HG02938 (cell line): Measurements from ENCODE around the gene TNFRSF18.

ENCODE experiments used
- ATAC-seq: cut with Tn5 transposase; IDR thresholded peaks from one replicate; pipeline ENCODE4 v1.9.1; 2021; ENCODE audit warnings: mild to moderate bottlenecking, moderate library complexity; ENCODE audit not compliant: unreplicated experiment

Gene TNFRSF18

GRCh38 chr1:1167841-1168450 lies 38.4 kb downstream of the TNFRSF18 start:
- no peak for ATAC-seq

GRCh38 chr1:1167398-1167821 lies 39.0 kb downstream of the TNFRSF18 start:
- no peak for ATAC-seq

GRCh38 chr1:1166642-1167397 lies 39.6 kb downstream of the TNFRSF18 start:
- no peak for ATAC-seq

DNA sequence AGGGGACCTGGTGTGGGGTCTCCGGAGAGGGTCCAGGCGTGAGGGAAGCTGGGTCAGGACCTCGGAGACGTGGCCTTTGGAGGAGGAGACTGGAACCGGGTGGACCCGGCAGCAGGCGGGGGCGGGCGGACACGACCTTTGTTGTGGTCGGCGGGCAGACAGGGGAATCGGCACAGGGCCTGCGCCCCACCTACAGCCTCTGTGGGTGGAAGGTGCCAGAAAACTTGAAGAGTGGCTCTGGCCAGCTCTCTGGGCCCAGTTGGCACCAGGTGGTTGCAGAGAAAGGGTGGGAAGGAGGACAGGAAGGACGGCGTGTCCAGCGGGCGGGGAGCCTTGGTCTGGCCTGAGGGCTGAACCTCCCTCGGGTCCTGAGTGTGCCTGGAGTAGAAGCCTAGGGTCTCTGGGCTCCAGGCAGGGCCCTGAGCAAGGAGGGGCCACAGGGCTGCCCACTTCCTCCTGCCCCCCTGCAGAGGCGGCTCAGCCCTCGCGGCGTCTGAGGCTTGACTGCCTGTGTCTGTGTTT lies 40.4 kb downstream of the TNFRSF18 start:
- no peak for ATAC-seq

DNA sequence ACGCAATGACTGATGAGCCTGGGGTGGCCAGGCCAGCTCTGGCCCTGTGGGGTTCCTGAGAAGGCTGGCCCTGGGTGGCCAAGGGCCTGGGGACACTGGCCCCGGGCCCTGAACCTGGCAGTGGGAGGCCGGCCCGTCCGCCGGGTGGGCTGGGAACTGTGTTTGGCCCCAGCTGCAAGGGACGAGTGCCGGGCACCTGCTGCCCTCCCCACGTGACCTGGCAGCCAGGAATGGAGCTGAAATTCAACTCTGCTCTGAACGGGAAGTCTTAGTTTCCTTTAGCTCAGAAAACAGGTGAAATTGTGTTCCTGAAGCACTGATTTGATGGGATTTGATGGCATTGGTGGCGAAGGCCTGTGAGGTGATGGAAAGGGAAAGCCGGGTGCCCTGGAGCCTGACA lies 40.9 kb downstream of the TNFRSF18 start:
- no peak for ATAC-seq

DNA sequence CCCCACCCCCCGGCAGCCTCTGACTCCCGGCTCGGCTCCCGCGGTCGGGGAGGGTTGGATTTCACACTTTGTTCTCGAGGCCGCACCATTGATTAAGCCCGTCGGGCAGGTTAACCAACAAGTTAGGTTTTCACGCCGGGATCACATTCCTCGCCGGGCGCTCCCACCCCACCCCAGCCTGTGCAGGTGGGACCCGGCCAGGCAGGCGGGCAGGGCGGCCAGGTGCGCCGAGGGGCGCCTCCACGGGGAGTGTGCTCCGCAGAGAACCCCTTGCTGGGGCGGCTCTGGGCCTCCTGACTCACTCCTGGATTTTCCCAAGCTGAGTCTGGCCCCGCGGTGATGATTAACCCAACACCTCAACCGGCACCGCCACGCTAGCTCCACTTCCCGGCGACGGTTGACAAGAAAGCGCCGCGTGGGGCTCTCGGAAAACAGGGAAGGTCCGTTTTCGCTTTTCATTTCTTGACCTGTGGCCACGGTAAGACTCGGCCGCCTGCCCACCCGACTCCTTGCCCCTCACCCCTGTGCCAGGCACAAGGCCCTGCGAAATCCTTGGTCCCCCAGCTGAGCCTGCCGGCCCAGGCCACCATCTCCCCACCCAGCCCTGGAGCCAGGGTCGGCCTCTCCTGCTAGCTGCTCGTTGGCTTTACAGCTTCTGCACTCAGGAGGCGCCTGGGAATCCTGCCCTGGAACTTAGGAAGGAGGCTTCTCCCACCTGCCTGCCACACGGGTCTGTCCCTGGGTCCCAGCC lies 41.5 kb downstream of the TNFRSF18 start:
- ATAC-seq = no peak

DNA sequence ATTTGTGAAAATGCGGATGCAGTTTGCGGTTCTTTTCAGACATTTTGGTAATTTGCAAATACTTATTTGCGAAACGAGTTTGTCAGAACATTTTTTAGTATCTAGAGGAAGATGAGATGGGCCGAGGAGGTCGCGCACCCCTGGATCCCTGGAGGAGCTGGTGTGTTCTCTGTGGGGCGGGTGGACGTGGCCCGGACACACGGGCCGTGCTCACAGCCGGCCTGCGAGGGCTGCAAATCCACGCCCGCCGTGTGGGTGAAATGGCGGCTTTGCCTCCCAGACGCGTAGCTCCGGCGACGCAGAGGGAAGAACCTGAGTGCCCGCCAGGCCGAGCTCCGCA lies 42.1 kb downstream of the TNFRSF18 start:
- ATAC-seq = no peak

DNA sequence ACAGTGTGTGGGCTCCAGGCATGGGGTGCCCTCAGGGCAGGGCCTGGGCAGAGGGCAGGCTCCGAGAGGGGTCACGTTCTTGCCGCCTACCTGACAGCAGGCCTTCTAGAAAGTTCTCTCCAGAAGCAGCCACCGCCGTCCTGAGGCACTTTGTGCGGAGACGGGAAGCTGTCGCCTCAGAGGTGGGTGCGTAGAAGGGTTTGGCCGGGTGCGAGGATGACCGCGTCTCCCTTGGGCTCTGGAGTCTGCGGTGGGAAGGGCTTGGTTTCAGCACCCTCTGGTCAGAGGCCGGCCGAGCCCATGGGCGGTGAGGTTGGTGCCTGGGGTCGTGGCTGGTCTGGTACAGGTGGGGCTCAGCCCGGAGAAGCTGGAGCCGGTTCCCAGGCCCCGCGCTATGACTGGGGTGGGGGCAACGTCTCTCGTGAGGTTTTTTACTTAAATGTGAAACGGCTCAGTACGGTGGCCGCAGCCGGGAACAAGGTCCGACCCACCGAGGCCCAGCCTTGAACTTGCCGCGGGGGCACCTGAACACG lies 42.8 kb downstream of the TNFRSF18 start:
- ATAC-seq = no peak

GRCh38 chr1:1162597-1163537 lies 43.5 kb downstream of the TNFRSF18 start:
- ATAC-seq = no peak

- ATAC-seq = no peak
Observed at GRCh38 chr1:1161683-1162079, 44.7 kb downstream of the TNFRSF18 start.

DNA sequence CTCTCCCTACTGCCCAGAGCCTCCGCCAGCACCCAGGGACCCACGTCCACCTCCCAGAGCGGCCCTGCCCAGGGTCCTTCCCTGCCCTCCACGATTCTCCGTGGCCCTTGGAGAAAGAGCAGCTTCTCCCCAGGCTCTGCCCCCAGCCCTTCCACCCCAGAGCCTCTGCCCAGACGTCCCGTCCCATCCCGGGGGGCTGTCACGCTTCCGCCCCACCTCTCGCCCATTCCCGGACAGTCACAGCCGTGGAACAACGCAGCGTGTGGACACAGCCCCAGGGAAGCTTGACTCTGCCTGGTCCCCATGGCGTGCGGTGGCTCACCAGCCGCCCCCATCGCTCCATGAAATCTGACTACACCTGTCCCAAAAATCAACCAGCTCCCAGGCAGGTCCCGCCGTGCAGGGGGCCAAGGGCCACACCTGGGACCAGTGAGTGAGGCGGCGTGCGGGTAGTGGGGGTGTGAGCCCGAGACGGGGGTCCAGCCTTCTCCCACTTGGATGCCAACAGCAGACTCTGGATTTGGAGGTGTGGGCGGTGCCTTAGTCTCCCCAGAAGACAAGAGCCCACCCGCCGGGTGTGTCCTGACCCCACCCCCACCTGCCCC lies 45.2 kb downstream of the TNFRSF18 start:
- no peak for ATAC-seq

GRCh38 chr1:1160281-1160930 lies 46.0 kb downstream of the TNFRSF18 start:
- no peak for ATAC-seq

GRCh38 chr1:1157914-1158710 lies 48.3 kb downstream of the TNFRSF18 start:
- no peak for ATAC-seq

DNA sequence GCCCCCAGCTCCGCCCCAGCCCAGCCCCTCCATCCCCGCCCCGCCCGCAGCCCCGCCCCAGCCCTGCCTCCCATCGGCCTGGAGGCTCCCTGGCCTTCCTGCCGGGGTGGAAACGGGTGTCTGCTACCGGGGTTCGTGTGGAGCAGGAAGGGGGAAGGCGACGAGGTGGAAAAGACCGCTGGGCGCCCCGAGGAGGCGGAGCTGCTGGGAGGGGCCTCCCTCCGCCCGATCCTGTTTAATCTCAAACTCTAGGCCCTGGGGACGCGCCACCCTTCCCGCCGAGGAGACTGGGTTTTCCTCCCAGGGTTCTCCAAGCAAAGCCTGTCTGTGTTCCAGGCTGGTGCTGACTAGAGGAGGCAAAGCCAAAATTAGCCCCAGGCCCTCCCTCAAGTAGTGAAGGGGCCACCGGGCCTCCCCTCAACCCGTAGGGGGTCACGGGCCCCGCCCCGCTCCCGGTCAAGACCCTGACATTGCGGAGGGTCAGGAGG lies 48.9 kb downstream of the TNFRSF18 start:
- ATAC-seq = no peak

GRCh38 chr1:1157033-1157365 lies 49.4 kb downstream of the TNFRSF18 start:
- no peak for ATAC-seq

GRCh38 chr1:1156140-1157032 lies 50.0 kb downstream of the TNFRSF18 start:
- no peak for ATAC-seq

DNA sequence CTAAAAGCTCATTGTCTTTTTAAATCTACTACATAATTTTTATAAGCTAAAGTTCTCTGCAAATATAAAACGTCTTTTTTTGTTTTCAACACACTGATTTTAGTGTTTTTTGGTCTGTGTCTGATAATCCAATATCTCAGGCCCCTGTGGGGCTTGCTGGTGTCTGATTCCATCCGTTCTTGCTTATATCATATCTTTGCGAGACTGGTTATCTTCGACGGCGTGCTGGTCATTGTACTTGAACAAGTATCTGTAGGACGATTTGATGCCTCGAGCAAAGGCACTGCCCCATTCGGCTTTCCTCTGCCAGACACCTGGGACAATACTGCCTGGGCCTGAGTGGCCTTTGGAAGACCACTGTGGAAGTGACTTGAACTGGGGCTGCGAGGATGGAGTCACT lies 51.1 kb downstream of the TNFRSF18 start:
- ATAC-seq = no peak

DNA sequence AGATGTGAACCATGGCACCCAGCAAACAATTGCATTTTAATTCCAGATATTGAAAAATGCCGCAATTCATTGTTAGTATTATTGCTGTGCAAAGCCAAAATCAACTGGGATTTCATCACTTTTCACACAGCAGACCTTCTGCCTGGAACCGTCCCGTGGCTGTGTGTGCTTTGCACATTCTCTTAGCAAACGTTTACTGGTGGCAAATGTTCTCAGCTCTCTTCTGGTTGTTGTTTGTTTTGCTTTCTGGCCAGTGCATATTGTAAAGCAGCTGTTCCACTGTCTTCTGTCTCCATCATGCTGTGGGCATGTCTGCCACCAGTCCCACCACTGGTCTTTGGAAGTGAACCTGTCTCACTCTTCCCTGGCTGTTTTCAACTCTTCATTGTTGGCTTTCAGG lies 52.5 kb downstream of the TNFRSF18 start:
- ATAC-seq = no peak
